GM12874 (cell line): ENCODE measurements around the gene ATP13A3.

Source experiments
- CTCF ChIP-seq: IDR thresholded peaks from 2 replicates; pipeline ENCODE4 v1.5.1; 2011; ENCODE audit warnings: low read depth, mild to moderate bottlenecking, control low read depth, low read length, moderate library complexity; ENCODE audit not compliant: insufficient read depth

Gene ATP13A3

GRCh38 chr3:194520201-194520600 lies 33.4 kb upstream of the ATP13A3 start:
- TF ChIP-seq CTCF = 0 out of 2 replicates have a peak, but pooled peaks have one; percentile 15

GRCh38 chr3:194518652-194519051 lies 31.9 kb upstream of the ATP13A3 start:
- no peak for TF ChIP-seq CTCF

- TF ChIP-seq CTCF = no peak
Measured at GRCh38 chr3:194517333-194517732, 30.5 kb upstream of the ATP13A3 start.

- TF ChIP-seq CTCF = no peak
Measured at GRCh38 chr3:194514626-194515025, 27.8 kb upstream of the ATP13A3 start.

GRCh38 chr3:194512895-194513601 lies 26.2 kb upstream of the ATP13A3 start:
- TF ChIP-seq CTCF = no peak

- no peak for TF ChIP-seq CTCF
Measured at GRCh38 chr3:194508491-194509453, 22.0 kb upstream of the ATP13A3 start.

GRCh38 chr3:194507571-194507970 lies 20.8 kb upstream of the ATP13A3 start:
- TF ChIP-seq CTCF = no peak
